AG04449 (cell line): ENCODE measurements around the gene SLC25A53.
"Not testable (repeated sequence)": the region's sequence is repeated elsewhere in the genome, so short reads cannot be mapped to it uniquely, and the experiment has no call there.

Experiments used
- CTCF ChIA-PET: fragments of 350-600 bp; formaldehyde crosslinking; extraction: SDS; loops from one replicate; lab custom pipeline; 2021; ENCODE audit warnings: antibody characterized with exemption; lab: Yijun Ruan, JAX
- POLR2A ChIA-PET: fragments of 400-600, 350-600 bp; formaldehyde crosslinking; extraction: SDS; loops from one replicate; lab custom pipeline; 2020; ENCODE audit warnings: antibody characterized with exemption, inconsistent platforms; lab: Yijun Ruan, JAX
- DNase-seq: peaks from one replicate; pipeline ENCODE4 v3.0.0-alpha.2; 2010; ENCODE audit warnings: low read depth, low spot score
- H3K4me3 ChIP-seq: 2 replicates; pipeline ENCODE4 v1.5.1; 2011; ENCODE audit warnings: low read depth, mild to moderate bottlenecking, control low read depth, low read length
- CTCF ChIP-seq: IDR thresholded peaks from one replicate; pipeline ENCODE4 v1.5.1; 2011; ENCODE audit warnings: mild to moderate bottlenecking, moderate library complexity, low read length, control low read depth, inconsistent platforms; ENCODE audit not compliant: insufficient read depth; ENCODE audit errors: missing control alignments

SLC25A53 gene

GRCh38 chrX:104084534-104085277, 72.1 kb downstream of the SLC25A53 start:
- no peak overlapping the region for H3K4me3 ChIP-seq
- TF ChIP-seq CTCF: no peak
- DNase-seq: no peak
- ChIA-PET POLR2A (no interaction called here), CTCF (interaction anchor here (1.0 to 2.0 kb wide), 2 partner anchors 14 to 52 kb away, joined by 3 to 4 read pairs; no protein-coding TSS in a partner anchor)

- POLR2A ChIA-PET: no interaction called here
Measured at GRCh38 chrX:104084063-104084462, 72.7 kb downstream of the SLC25A53 start.

GRCh38 chrX:104077854-104078253, 79.0 kb downstream of the SLC25A53 start:
- POLR2A ChIA-PET, CTCF ChIA-PET, DNase-seq, H3K4me3 ChIP-seq: not testable (repeated sequence)

More at GRCh38 chrX:104084063-104084462, 72.7 kb downstream of the SLC25A53 start:
- DNase-seq: no peak
- no peak overlapping the region for H3K4me3 ChIP-seq
- CTCF ChIA-PET: interaction anchor here (1.0 to 2.0 kb wide), 2 partner anchors 15 to 52 kb away, joined by 3 to 4 read pairs; no protein-coding TSS in a partner anchor
- TF ChIP-seq CTCF: no peak

GRCh38 chrX:104075778-104076445, 80.9 kb downstream of the SLC25A53 start, which contains the start of gene TMSB15C:
TSS of gene TMSB15C (minus strand) at chrX:104076236.
- CTCF ChIA-PET, H3K4me3 ChIP-seq, DNase-seq, POLR2A ChIA-PET: not testable (repeated sequence)

GRCh38 chrX:104062636-104063035, 94.2 kb downstream of the SLC25A53 start:
- CTCF ChIA-PET, POLR2A ChIA-PET, H3K4me3 ChIP-seq, DNase-seq: not testable (repeated sequence)

GRCh38 chrX:104054956-104055355, 101.9 kb downstream of the SLC25A53 start:
- CTCF ChIA-PET, H3K4me3 ChIP-seq, DNase-seq, POLR2A ChIA-PET: not testable (repeated sequence)
